NCI-H1105 treated with DMSO at 0.1 percent for 48 hours (cell line): ENCODE results near the gene DTX1.
"Not testable (repeated sequence)": the region's sequence is repeated elsewhere in the genome, so short reads cannot be mapped to it uniquely, and the experiment has no call there.

Experiments
- DNase-seq: peaks from one replicate; lab custom pipeline; 2025; lab: John Stamatoyannopoulos, UW

Gene DTX1

DNA sequence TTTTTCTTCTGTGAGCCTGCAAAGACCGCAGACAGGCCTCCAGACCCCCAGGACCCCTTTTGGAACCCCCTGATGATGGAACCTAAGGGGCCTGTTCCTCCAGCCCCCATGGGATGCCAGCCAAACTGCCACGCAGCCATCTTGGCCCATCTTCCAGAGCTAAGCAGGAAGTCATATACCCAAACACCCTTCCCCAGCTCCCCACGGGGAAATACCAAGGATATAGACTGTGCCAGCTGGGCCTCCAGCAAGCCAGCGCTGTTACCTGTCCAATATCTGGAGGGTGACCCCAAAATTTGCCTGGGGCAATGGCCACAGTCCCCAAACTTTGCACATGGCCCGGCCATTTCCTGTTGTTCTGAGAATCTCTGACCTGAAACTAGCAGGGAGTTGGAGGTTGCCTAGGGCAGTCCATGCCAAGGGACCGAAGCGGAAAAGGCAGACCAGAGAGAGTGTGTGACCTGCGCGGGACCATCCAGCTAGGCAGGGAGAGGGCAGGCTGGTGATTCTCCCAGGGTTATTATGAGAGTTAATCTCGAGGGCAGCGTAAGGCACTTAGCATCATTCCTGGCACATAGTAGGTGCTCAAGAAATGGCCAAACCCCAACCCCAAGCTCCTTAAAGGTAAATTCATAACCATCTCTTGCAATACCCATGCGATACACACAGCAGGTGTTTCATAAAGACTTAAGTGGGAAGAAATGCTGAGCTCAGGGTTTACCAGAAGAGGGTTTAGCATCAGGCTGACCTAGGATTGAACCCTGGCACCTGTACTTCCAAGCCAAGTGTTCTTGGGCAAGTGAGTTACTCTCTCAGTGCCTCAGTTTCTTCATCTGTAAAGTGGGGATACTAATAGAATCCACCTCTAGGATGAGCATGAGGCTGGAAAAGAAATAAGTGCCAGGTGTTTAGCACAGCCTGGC lies 81.6 kb downstream of the DTX1 start:
- DNase-seq = no peak

DNA sequence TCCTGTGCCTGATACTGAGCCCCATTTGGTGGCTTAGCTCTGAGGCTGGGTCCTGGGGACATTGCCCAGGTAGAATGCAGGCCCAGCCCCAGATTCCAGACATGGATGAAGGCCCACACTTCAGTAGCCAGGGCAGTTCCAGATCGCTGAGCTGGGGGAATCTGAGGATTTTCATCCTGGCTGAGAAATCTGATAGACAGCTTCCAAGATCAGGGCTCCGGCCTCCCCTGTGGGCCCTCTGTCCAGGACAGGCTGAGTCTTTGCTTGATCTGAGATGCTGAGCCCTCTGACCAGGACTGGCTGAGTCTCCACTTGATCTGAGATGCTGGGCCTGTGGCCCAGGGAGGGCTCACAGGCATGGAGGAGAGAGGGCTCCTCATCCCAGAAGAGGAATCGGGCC lies 82.3 kb downstream of the DTX1 start:
- DNase-seq = no peak

DNA sequence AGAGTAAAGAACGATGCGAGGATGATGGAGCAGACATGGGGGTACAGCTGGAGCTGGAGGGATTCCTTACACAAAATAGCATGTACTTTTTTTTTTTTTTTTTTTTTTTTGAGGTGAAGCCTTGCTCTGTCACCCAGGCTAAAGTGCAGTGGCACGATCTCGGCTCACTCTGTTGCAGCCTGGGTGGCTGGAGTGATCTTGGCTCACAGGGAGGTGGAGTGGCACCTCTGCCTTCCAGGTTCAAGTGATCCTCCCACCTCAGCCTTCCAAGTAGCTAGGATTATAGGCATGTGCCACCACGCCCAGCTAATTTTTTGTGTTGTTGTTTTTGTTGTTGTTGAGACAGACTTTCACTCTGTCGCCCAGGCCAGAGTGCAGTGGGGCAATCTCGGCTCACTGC lies 84.2 kb downstream of the DTX1 start:
- no peak for DNase-seq

DNA sequence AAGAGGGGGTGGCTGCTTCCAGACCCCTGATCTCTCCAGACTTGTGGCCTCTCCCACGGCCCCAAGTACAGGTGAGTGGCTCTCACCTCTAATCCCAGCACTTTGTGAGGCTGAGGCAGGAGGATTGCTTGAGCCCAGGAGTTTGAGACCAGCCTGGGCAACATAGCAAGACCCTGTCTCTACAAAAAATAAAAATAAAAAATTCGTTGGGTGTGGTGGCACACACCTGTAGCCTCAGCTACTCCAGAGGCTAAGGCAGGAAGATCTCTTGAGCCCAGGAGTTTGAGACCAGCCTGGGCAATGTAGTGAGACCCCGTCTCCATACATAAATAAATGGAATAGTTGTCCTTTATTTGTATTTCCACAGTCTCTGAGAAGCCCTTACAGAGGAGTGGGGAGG lies 85.2 kb downstream of the DTX1 start:
- not testable (repeated sequence) for DNase-seq

DNA sequence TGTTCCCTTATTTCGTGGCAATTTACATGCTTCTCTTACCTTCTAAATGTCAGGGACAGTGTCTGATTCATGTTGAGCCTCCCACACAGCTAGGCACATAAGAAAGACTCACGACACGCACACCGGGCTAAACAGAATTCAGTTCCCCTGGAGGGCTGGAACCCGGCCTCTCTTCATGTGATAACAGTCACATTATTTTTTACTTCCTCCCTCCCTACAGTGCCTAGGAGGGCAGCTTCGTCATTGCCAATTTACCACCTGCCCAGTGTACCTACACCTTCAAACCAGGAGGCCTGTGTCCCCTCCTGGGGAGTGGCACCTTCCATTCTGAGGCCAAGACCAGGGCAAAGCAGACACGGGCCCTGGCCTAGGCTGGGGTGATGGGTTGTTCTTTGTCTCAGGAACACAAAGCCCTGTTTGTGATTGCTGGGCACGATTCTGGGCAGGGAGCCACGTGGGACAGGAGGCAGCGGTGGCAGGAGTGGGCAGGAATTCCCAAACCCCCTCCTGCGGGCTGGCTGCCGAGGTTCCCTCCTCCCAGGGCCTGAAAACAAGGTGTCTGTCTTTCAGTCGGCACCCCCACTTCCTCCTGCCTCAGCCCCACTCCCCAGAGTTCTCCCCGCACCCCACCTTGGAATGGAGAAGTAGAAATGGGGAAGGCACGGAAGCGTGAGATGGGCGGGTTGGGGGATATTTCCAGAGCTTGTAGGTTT lies 85.8 kb downstream of the DTX1 start:
- no peak for DNase-seq

DNA sequence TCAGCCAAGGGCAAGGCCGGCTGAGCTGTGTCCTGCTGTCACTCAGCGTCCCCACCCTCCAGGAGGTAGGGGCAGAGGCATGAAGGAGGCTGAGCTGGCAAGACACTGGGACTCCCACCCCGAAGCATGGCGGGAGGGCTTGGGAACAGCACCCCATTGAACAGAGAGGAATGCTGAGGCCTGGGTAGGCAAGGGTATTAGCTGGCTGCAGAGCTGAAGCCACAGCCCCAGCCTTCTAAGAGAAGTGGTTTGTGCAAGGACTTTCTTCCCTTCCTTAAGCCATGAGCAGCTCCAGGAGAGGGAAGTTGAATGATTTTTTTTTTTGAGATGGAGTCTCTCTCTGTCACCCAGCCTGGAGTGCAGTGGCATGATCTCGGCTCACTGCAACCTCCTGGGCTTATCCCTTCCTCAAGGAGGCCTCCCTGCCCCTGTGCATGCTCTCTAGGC lies 86.4 kb downstream of the DTX1 start:
- no peak for DNase-seq

DNA sequence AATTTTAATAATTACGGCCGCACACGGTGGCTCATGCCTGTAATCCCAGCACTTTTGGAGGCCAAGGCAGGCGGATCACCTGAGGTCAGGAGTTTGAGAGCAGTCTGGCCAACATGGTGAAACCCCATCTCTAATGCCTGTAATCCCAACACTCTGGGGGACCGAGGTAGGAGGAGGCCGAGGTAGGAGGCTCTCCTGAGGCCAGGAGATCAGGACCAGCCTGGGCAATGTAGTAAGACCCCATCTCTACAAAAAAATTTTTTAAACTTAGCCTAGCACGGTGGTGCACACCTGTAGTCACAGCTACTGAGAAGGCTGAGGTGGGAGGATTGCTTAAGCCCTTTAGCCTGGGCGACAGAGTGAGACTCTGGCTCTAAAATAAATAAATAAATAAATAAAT lies 87.4 kb downstream of the DTX1 start:
- DNase-seq = no peak

DNA sequence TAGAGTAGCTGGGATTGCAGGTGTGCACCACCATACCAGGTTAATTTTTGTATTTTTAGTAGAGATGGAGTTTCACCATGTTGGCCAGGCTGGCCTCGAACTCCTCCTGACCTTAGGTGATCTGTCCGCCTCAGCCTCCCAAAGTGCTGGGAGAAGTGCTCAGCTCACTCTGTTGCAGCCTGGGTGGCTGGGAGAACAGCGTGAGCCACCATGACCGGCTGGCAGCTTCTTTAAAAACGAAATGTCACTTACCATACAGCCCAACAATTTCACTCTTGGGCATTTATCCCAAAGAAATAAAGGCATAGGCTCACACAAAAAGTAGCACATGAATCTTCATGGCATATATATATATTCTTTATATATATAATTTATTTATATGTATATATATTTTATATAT lies 88.3 kb downstream of the DTX1 start:
- DNase-seq = no peak

DNA sequence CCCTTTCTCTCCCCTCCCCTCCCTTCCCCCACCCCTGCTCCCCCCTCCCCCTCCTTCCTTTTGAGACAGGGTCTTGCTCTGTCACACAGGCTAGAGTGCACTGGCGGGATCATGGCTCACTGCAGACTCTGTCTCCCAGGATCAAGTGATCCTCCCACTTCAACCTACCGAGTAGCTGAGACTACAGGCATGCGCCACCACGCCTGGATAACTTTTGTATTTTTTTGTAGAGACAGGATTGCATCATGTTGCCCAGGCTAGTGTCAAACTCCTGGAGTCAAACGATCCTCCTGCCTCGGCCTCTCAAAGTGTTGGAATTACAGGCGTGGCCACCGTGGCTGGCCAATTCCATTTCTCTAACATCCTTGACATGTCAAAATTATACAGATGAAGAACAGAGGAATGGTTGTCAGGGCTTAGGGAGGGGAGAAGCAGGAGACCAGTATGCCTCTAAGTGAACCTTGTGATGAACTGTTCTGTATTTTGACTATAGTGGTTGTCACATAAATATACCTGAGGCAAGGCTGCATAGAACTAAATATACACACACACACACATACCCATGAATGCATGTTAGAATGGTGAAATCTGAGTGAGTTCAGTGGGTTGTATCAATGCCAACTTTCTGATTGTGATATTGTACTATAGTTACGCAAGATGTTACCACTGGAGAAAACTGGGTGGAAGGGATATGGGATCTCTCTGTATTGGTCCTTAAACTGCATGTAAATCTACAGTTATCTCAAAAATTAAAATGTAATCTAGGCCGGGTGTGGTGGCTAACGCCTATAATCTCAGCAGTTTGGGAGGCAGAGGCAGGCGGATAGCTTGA lies 89.4 kb downstream of the DTX1 start:
- no peak for DNase-seq

DNA sequence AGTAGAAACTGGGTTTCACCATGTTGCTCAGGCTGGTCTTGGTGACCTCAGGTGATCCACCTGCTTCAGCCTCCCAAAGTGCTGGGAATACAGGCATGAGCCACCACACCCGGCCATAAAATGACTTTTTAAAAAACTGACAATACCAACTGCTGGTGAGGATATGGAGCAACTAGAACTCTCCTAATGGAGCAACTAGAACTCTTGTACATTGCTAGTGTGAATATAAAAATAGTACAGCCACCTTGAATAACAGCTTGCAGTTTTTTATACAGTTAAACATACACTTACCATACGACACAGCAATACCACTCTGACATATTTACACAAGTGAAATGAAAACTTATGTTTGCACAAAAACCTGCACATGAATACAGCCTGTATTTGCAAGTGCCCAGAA lies 90.5 kb downstream of the DTX1 start:
- no peak for DNase-seq
